Posterior vena cava (tissue), 2 donors: Measurements from ENCODE around the gene ANO6. TPM values are rescaled to one million over a fixed set of nuclear protein-coding genes. Genes with fewer than 3 reads are reported as not detected.

ENCODE experiments used
- DNase-seq: peaks from one replicate; pipeline ENCODE4 v3.0.0-alpha.2; 2020; ENCODE audit warnings: low spot score
- intact Hi-C, 2 donors: fragments of 100-400 bp; cut with DNase I; formaldehyde crosslinking; loops; one replicate each; pipeline versions ENCODE4 v1.14.1 to v1.14.2; 2022 to 2023
- total RNA-seq, 2 donors: library from RNA; stranded (reverse); fragmentation: NEBNext Ultra II Directional; extraction: Animal tissue kit (Norgen Biotek cat#: 25700); gene quantifications; one replicate each; pipeline ENCODE4 v1.2.1, GENCODE V29; 2021
- donor health status: DM: yes; HTN: yes; CAD: no.
- donor health status: DM: yes; HTN: yes; CAD: no.

The ANO6 gene
- total RNA-seq, 2 donors from 2014 or later: 74.8 to 76.6 TPM

DNA sequence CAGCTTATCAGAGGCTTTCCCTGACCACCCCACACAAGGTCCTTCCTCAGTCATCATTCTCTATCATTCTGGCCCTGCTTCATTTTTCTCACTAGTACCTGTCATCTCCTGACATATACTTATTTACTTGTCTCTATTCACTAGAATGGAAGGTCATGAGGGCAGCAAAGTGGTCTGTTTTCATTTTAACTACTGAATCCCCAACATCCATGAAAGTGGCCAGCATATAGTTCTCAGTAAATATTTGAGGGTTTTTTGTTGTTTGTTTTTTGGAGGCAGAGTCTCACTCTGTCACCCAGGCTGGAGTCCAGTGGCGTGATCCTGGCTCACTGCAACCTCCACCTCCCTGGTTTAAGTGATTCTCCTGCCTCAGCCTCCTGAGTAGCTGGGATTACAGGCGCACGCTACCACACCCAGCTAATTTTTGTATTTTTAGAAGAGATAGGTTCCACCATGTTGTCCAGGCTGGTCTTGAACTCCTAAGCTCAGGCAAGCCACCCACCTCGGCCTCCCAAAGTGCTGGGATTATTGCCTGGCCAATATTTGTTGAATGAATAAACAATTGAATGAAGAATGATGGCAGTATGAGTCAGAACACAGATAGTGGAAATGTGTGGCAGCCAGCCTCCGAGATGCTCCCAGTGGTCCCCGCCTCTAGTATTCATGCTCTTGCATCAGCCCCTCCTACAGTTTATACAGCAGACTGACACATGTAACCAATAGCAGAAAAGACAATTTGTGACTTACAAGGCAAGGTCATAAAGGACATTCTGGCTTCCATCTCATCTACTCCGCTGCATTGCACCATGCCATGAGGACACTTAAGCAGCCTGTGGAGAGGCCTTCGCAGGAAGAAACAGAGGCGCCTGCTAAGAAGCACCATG lies 7.0 kb upstream of the ANO6 start:
- intact Hi-C loops: no loop called here
- no peak for DNase-seq

DNA sequence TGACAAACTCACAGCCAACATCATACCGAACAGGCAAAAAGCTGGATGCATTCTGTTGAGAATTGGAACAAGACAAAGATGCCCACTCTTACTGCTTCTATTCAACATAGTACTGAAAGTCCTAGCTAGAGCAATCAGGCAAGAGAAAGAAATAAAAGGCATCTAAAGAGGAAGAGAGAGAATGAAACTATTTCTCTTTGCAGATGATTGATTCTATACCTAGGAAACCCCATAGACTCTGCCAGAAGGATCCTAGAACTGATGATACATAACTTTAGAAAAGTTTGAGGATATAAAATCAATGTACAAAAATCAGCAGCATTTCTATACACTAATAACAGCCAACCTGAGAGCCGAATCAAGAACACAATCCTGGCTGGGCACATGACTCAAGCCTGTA lies 6.1 kb upstream of the ANO6 start:
- no peak for DNase-seq
- intact Hi-C loops: loop anchor here (10.0 kb wide), 1 partner anchor 175 kb away; no protein-coding TSS in a partner anchor

DNA sequence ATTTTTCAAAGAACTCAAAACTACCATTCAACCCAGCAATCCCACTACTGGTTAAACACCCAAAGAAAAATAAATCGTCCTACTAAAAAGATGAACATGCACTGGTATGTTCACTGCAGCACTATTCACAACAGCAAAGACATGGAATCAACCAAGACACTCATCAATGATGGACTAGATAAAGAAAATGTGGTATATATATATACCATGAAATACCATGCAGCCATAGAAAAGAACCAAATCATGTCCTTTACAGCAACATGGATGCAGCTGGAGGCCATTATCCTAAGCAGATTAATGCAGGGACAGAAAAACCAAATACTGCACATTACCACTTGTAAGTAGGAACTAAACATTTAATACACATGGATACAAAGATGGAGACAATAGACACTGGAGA lies 3.8 kb upstream of the ANO6 start:
- DNase-seq: no peak
- intact Hi-C loops: loop anchor here (10.0 kb wide), 1 partner anchor 173 kb away; no protein-coding TSS in a partner anchor

DNA sequence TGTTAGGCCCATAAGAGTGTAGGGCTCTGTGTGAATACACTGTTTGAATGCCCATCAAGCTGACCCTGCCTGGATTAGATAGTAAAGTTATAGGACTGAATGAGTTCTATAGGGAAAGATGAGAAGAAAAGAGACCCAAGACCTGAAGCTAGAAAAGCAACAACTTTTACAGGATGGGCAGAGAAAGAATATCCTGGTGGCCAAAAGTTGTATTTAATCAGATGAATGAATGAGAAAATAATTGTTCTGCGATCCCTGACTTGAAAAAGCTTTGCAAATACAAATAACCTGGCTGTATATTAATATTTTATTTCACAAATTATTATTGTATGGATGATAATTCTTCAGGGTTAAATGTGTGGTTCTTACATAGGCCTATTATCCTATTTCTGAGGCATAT lies 2.8 kb upstream of the ANO6 start:
- DNase-seq: no peak
- intact Hi-C loops: loop anchor here (10.0 kb wide), 1 partner anchor 172 kb away; no protein-coding TSS in a partner anchor

DNA sequence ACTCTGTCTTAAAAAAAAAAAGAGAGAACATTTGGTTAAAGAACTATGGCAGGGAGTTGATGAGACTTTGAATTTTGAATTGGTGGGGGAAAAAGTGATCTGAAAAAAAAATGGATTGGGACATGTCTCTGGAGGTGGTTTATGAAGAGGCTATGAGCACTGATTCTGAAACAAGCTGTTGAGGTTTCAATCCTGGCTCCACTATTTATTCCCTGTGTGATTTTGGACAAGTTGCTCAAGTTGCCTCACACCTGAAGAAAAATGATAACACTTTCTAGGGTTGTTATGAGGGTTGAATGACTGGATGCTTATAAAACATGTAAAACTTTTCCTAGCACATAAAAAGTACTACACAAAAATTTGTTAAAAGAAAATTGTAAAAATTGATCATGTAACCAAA lies 1.8 kb upstream of the ANO6 start:
- DNase-seq: no peak
- intact Hi-C loops: loop anchor here (10.0 kb wide), 1 partner anchor 171 kb away; no protein-coding TSS in a partner anchor

DNA sequence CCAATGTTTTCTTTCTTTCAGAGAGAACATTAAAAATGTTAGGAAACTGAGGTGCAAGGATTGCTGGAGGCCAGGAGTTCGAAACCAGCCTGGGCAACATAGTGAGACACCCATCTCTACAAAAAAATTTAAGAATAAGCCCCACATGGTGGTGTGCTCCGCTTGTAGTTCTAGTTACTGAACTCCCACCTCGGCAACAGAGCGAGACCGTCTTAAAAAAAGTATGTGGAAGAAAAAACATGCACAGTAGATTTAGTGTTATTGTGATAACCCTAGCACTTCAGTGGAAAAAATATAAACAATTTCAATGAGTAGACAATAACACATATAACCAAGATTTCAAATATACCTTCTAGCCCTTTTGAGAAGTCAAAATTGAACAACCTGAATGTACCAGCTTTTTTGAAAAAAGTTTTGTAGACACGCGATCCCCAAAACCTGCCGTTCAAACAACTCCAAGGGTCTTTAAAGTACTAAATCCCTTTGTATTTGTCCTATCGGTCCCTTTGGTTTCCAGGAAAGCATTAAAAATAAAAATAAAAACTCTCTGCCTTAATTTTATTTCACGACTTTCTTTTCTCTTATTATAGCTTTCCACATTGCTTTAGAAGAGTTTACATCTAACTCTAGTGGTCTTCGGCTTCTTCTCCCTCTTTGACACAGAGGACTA lies 1.0 kb upstream of the ANO6 start:
- intact Hi-C loops: loop anchor here (10.0 kb wide), 1 partner anchor 170 kb away; no protein-coding TSS in a partner anchor
- no peak for DNase-seq

DNA sequence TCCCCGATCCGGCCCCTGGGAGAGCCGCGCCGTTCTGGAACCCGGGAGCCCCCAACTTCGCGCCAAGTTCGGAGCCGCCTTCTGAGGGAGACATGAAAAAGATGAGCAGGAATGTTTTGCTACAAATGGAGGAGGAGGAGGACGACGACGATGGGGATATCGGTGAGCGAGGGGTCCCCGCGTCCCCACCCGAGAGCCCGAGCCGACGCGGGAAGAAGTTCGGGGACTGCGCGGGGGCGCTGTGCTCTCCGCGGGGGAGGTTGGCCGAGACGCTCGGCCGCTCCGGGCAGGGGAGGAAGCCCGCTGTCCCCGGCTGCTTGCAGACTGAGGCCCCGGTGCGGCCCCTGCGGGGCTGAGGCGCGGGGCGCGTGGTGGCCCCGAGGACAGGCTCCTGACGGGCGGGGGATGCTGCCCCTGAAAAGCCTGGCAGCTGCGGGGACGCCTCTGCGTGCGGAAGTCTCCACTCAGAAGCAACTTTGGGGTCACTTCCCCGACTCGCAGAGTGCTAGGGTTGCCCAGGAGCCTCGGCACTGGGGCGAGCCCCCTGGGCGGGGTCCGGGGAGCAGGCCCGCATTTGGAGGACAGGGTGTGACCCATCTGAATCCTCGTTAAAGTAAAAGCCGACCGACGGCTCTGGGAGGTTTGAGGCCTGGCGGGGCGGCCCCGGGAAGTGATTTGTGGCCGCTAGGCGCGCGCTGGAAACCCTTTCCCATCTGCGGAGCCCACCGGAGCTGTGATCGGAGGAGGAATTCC lies 511 bp downstream of the ANO6 start:
- intact Hi-C loops: loop anchor here (10.0 kb wide), 1 partner anchor 168 kb away; no protein-coding TSS in a partner anchor
- peak; percentile 86 for DNase-seq

DNA sequence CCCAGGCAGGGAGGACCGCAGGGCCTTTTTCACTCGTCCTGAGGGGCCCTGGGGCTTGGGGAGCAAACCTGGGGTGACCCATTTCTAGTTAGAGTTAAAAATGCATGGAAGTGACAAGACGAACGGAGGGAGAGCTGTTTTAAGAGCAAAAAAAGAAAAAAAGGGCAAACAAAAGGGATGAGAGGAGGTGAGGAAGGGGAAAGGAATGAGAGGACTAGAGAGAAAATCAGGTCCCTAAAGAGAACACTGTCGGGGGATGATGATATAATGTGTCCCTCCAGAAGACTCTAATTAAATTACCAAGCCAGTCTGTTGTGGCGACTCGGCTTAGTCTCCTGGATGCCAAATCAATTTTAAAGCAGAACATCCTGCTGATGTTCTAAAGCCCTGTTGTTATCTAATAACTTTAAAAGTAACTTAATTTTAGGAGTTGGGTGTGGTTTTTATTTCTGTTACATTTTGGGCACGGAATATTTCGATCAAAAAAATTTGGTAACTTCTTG lies 1.1 kb downstream of the ANO6 start:
- intact Hi-C loops: loop anchor here (10.0 kb wide), 1 partner anchor 168 kb away; no protein-coding TSS in a partner anchor
- no peak for DNase-seq

DNA sequence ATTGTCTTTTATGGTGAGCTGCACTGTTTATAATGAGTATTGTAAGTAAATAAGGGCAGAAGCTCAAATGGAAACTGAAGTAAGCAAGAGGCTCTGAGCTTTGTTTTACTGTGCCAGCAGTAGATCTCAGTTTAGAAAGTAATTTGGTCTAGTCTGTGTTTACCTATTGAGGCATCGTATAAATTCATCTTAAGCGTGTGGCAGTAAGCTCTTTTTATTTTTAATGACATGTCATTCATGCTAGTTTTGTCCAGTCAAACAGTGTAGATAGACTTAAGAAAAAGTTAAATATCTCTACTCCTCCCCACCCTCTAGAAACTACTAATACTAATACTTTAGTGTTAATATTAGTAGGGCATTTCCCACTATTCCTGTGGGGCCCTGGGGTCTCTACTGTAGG lies 2.0 kb downstream of the ANO6 start:
- intact Hi-C loops: loop anchor here (10.0 kb wide), 1 partner anchor 167 kb away; no protein-coding TSS in a partner anchor
- DNase-seq: no peak

DNA sequence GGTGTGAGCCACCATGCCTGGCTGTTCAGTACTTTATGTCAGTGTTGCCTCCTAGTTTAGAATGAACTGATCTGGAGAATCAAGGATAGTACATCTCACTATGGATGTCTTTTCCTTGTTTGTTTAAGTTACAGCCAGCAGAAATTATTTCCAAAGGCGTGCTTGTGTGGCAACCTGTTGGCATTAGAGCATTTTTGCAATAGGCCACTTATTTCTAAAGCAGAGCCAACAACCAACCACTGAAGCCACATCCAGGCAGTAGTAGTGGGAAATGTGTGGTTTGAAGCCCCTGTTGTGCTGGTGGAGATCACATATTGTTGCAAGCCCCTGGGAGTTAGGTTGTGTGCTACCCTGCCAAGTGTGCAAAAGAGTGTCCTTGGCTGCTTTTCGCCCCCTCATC lies 3.7 kb downstream of the ANO6 start:
- intact Hi-C loops: loop anchor here (2.0 to 10.0 kb wide), 4 partner anchors 49 to 165 kb away; no protein-coding TSS in a partner anchor
- no peak for DNase-seq

DNA sequence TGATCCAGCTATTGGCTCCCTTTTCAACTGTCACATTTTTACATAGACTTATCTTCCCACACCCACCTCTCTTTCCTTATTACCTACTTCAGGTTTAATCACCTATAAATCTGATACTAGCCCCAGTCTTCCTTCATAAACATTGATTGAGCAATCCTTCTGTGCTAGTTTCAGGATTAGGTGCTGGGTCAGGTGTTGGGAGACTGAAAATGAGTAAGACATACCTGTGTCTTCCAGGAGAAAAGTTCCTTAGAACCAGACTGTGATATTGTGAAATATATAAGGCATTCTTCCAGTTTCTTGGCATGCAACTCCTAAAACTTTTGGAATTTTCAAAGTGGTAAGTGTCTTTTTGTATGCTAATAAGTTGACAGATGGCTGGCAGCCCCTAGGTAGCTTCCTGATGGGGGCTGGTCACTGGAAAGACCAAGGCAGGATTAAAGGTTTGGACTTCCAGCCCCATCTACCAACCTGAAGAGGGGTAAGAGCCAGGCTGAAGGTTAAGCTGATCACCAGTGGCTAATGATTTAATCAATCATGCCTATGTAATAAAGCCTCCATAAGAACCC lies 4.6 kb downstream of the ANO6 start:
- intact Hi-C loops: loop anchor here (2.0 to 10.0 kb wide), 3 partner anchors 50 to 94 kb away; no protein-coding TSS in a partner anchor
- DNase-seq: no peak

DNA sequence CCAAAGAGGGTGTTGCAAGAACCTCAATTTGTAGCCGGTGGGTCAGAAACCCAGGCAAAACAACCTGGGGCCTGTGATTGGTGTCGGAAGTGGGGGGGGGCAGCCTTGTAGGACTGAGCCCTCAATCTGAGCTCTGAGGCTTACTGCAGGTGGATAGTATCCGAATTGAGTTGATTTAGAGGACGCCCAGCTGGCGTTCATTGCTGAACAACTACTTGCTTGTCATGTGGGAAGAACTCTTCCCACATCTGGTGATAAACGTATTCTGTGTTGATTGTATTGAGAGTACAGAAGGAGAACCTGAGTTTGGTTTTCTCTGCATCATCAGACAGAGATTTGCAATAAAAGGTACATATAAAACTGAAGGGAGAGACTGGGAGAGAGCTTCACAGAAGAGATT lies 5.1 kb downstream of the ANO6 start:
- DNase-seq: no peak
- intact Hi-C loops: loop anchor here (2.0 to 10.0 kb wide), 3 partner anchors 50 to 94 kb away; no protein-coding TSS in a partner anchor

DNA sequence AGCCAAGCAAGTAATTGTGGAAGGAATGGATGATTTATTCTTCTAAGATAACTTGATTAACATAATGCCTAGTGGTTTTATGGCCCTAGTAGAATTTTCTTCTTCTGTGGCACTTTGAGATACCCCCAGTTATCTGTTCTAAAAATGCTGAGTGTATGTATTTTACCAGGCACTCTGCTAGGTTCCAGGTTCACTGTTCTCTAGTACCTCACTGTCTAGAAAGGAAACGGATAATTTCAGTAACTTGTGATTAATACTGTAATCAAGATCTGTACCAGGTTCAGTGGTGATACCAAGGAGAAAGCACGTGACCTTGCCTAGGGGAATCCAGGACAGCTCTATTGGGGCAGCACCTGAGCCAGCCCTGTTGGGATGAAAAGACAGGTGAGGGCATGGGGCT lies 8.0 kb downstream of the ANO6 start:
- intact Hi-C loops: loop anchor here (10.0 kb wide), 2 partner anchors 71 to 91 kb away; no protein-coding TSS in a partner anchor
- no peak for DNase-seq

DNA sequence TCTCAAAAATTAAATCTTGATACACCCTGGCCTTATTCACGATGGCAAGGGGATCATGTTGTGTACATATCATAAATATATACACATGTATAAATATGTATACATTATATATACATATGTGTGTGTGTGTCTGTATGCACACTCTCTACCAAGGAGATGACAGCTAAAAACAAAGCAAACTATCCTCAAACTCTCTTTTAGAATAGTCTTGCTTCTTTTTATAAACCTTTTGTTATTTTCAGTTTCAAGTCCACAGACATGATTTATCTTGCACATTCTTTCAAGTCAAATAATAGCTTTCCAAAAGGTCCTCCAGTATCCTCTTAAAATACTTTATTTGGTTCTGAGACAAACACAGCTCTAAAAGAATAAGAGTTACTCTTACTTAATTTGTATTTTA lies 8.4 kb downstream of the ANO6 start:
- DNase-seq: no peak
- intact Hi-C loops: loop anchor here (10.0 kb wide), 2 partner anchors 70 to 90 kb away; no protein-coding TSS in a partner anchor

DNA sequence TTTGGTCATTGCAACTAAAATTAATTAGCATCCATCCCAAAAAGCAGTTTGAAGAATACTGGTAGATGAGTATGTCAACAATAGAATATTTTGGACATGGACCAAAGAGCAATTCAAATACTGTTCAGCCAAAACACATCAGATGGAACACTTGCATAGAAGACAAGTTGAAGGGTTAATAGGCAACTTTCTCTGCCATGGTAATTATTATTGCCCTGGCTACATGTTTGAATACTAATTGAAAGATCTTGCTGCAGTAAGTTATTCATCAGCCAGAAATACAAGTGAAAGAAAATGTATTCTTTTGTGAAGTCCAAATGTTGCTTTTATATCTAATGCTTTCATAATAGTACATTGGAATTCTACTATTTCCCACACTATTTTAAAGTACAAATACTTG lies 10.1 kb downstream of the ANO6 start:
- DNase-seq: no peak
- intact Hi-C loops: loop anchor here (10.0 kb wide), 2 partner anchors 69 to 89 kb away; no protein-coding TSS in a partner anchor

DNA sequence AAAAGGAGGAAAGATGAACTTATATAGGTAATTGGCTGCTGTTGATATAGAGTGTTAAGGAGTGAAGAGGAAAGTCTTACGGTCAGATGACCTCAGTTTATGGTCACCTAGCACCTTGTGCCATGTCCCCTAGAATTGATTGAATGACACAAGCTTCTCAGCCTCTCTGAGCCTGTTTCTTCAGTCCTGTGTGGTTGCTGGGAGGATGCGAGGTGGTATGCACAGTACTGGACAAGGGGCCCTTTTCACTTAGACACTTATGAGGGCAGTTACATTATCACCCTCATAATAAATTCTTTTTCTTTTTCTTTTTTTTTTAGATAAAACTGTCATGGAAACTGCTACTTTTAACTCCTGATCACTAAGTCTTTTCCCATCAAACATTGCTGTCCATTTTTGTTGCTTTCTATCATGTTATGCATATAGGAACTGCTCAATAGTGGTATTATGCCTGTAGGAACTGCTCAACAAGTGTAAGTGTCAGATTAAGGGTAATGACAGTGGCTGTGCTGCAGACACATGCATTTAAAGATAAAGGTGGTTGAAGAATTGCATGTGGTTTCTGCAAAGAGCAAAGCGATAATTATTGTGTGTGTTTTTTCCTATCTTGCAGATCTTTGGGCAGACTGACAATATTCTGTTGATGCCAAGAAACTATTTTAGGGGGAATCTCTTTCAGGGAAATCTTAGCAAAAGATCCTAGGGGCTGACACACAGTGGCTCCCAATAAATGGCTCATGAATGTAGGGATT lies 11.6 kb downstream of the ANO6 start:
- intact Hi-C loops: loop anchor here (10.0 kb wide), 2 partner anchors 67 to 87 kb away; no protein-coding TSS in a partner anchor
- DNase-seq: no peak

DNA sequence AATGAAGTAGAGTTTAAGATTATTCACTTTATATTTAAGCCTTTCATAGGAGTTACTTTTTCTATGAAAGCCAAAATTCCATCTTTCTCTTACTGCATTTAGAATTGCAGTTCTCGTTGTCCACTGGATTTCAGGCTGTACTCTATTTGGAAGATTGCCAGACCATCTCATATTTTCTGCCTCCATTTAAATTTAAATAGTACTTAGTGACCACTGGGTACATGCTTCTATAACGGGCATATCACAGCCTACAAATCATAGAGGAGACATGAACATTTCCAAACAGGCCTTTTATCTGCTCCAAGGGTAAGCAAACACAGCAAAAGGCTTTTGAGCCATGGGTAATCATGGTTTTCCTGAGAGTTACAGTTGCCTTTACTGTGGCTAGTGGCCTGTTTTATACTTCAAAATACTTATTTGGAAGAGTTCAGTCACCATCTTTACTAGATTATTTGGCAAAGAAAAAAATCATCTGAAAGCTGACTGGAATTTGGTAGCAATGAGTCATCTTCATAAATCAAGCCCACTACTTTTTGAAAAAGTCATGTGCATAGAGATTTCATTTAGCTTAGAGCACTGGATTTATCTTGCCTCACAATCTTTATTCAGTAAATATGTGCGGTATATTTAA lies 15.7 kb downstream of the ANO6 start:
- intact Hi-C loops: no loop called here
- no peak for DNase-seq
